GM23338 (cell line): ENCODE results near the gene PDE5A. TPM values are rescaled to one million over a fixed set of nuclear protein-coding genes. Genes with fewer than 3 reads are reported as not detected.

ENCODE experiments used
- ATAC-seq: fragments of 200-7000 bp; cut with Tn5 transposase; 3 replicates; pipeline ENCODE4 v1.9.1; 2020
- DNase-seq: peaks from one replicate; pipeline ENCODE4 v3.0.0-alpha.2; 2015; ENCODE audit warnings: low spot score
- H2AFZ ChIP-seq: fragments of 200-600 bp; sonication (generic); 2 replicates; pipeline ENCODE4 v1.8.0; 2016; ENCODE audit warnings: antibody characterized with exemption, mild to moderate bottlenecking, moderate library complexity
- H3F3A ChIP-seq: fragments of 200-600 bp; sonication (generic); replicated peaks from 2 replicates; pipeline ENCODE4 v1.8.0; 2017; ENCODE audit warnings: antibody characterized with exemption, mixed run types, low read depth
- H3K27ac ChIP-seq: fragments of 200-600 bp; sonication (generic); 2 replicates; pipeline ENCODE4 v1.6.1; 2016; ENCODE audit warnings: low read depth
- H3K27me3 ChIP-seq: fragments of 200-600 bp; sonication (generic); 2 replicates; pipeline ENCODE4 v1.8.0; 2016; ENCODE audit warnings: mild to moderate bottlenecking, mixed run types, moderate library complexity; ENCODE audit not compliant: insufficient read depth
- H3K36me3 ChIP-seq: fragments of 200-600 bp; sonication (generic); 2 replicates; pipeline ENCODE4 v1.8.0; 2016; ENCODE audit warnings: mild to moderate bottlenecking; ENCODE audit not compliant: insufficient read depth
- H3K4me1 ChIP-seq: fragments of 200-600 bp; sonication (generic); 2 replicates; pipeline ENCODE4 v1.8.0; 2016; ENCODE audit warnings: mild to moderate bottlenecking, moderate library complexity; ENCODE audit not compliant: insufficient read depth
- H3K4me2 ChIP-seq: fragments of 200-600 bp; sonication (generic); 2 replicates; pipeline ENCODE4 v1.7.1; 2017; ENCODE audit warnings: mixed run types
- H3K4me3 ChIP-seq: fragments of 200-600 bp; sonication (generic); 2 replicates; pipeline ENCODE4 v1.6.1; 2016; ENCODE audit warnings: mixed run types
- H3K79me2 ChIP-seq: fragments of 200-600 bp; sonication (generic); replicated peaks from 2 replicates; pipeline ENCODE4 v1.8.0; 2017; ENCODE audit warnings: mild to moderate bottlenecking; ENCODE audit not compliant: insufficient read depth
- H3K9me2 ChIP-seq: fragments of 200-600 bp; sonication (generic); 2 replicates; pipeline ENCODE4 v1.8.0; 2017; ENCODE audit not compliant: insufficient read depth
- H4K20me1 ChIP-seq: fragments of 200-600 bp; sonication (generic); replicated peaks from 2 replicates; pipeline ENCODE4 v1.8.0; 2017; ENCODE audit warnings: mild to moderate bottlenecking; ENCODE audit not compliant: insufficient read depth
- H3K27ac Mint-ChIP-seq: 2 replicates; pipeline ENCODE4 v1.8.0; 2020; ENCODE audit warnings: inconsistent platforms, mild to moderate bottlenecking, moderate library complexity, mixed read lengths
- H3K27me3 Mint-ChIP-seq: 3 replicates; pipeline ENCODE4 v1.8.0; 2022; ENCODE audit warnings: low read depth, mild to moderate bottlenecking, moderate library complexity, mixed read lengths, inconsistent platforms; ENCODE audit not compliant: insufficient read depth, poor library complexity
- H3K36me3 Mint-ChIP-seq: 3 replicates; pipeline ENCODE4 v1.8.0; 2021; ENCODE audit warnings: low read depth, mild to moderate bottlenecking, inconsistent platforms, moderate library complexity, mixed read lengths
- H3K4me1 Mint-ChIP-seq: 3 replicates; pipeline ENCODE4 v1.8.0; 2020; ENCODE audit warnings: mild to moderate bottlenecking, inconsistent platforms, mixed read lengths
- H3K4me3 Mint-ChIP-seq: 3 replicates; pipeline ENCODE4 v1.8.0; 2021; ENCODE audit warnings: moderate library complexity, mild to moderate bottlenecking, inconsistent platforms, mixed read lengths
- H3K9me3 Mint-ChIP-seq: 3 replicates; pipeline ENCODE4 v1.8.0; 2020; ENCODE audit warnings: moderate library complexity, mild to moderate bottlenecking, inconsistent platforms, mixed read lengths
- CREB1 ChIP-seq: fragments of 250-450 bp; sonication (Bioruptor Pico); IDR thresholded peaks from 2 replicates; pipeline ENCODE4 v1.5.0; 2020; ENCODE audit warnings: low read depth, mild to moderate bottlenecking, moderate library complexity
- EZH2 ChIP-seq: fragments of 200-600 bp; sonication (generic); IDR thresholded peaks from one replicate; pipeline ENCODE4 v1.8.0; 2017; ENCODE audit warnings: antibody characterized with exemption, mild to moderate bottlenecking, low read depth; ENCODE audit not compliant: unreplicated experiment
- EZH2phosphoT487 ChIP-seq: fragments of 200-600 bp; sonication (generic); IDR thresholded peaks from one replicate; pipeline ENCODE4 v1.8.1; 2018; ENCODE audit warnings: antibody characterized with exemption; ENCODE audit not compliant: unreplicated experiment
- JUNB ChIP-seq: IDR thresholded peaks from one replicate; pipeline ENCODE4 v1.6.1; 2016; ENCODE audit warnings: antibody characterized with exemption; ENCODE audit not compliant: unreplicated experiment
- NANOG ChIP-seq: IDR thresholded peaks from 2 replicates; pipeline ENCODE4 v1.6.1; 2016; ENCODE audit warnings: antibody characterized with exemption, borderline replicate concordance
- POLR2AphosphoS5 ChIP-seq: IDR thresholded peaks from 2 replicates; pipeline ENCODE4 v1.6.1; 2016; ENCODE audit warnings: antibody characterized with exemption, low read depth
- STAT1 ChIP-seq: IDR thresholded peaks from one replicate; pipeline ENCODE4 v1.6.1; 2016; ENCODE audit warnings: antibody characterized with exemption; ENCODE audit not compliant: unreplicated experiment
- ZNF114 ChIP-seq: fragments of 250-450 bp; sonication (Bioruptor Pico); IDR thresholded peaks from 2 replicates; pipeline ENCODE4 v1.5.0; 2020; ENCODE audit warnings: mild to moderate bottlenecking, moderate library complexity
- ZNF331 ChIP-seq: fragments of 250-450 bp; sonication (Bioruptor Pico); IDR thresholded peaks from 2 replicates; pipeline ENCODE4 v1.5.0; 2020; ENCODE audit warnings: low read depth, mild to moderate bottlenecking, moderate library complexity
- polyA plus RNA-seq: library from polyadenylated mRNA; unstranded; fragments of >200 nt; fragmentation: Nextera tagmentation; extraction: Ambion mirVana; gene quantifications from 2 replicates; pipeline ENCODE4 v1.2.1, GENCODE V29; 2016
- total RNA-seq: library from RNA; depleted of rRNA; stranded (reverse); fragments of >200 nt; shearing (Covaris generic); gene quantifications from 2 replicates; pipeline ENCODE4 v1.2.3, GENCODE V29; 2014
- TF ChIP-seq, protein P1 (sequence below), 2 experiments: fragments of 200-600 bp in 1 of 2; sonication (generic) in 1 of 2; conservative IDR thresholded peaks; 2 replicates each; pipeline versions ENCODE4 v1.5.1 to v1.6.1; 2016 to 2017; ENCODE audit warnings: antibody characterized with exemption in 2 of 2, low read depth in 2 of 2, mild to moderate bottlenecking in 2 of 2, moderate library complexity in 1 of 2
- TF ChIP-seq, protein P2 (sequence below): IDR thresholded peaks from 2 replicates; pipeline ENCODE4 v1.6.1; 2016; ENCODE audit warnings: antibody characterized with exemption
- TF ChIP-seq, protein P3 (sequence below): IDR thresholded peaks from one replicate; pipeline ENCODE4 v1.6.1; 2018; ENCODE audit warnings: antibody characterized with exemption; ENCODE audit not compliant: unreplicated experiment

The PDE5A gene
- total and polyA plus RNA-seq, 2 experiments from 2014 or later: 15.0 to 22.6 TPM

DNA sequence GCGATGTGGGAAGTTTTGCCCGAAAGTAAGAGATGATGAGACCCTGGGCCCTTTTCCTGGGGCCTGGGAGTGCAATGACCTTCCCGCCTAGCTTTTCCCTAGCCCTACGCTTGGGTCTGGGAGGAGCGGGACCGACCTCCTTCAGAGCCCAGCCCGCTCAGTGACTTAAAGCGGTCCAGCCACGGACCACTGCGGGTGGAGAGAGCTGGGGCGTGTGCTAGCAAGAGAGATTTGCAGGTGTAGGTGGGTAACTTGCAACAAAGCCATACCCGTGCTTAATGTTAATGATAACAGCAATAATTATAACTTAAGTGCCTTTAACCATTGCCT is 503 bp upstream of the PDE5A start:
- H3K9me2 ChIP-seq: no peaks in the 10 kb centered on the region
- H3K4me3 ChIP-seq: peak overlapping the region; percentile 90
- Mint-ChIP-seq H3K4me1 (peaks cover 13% of the 10 kb centered on the region), H3K4me3 (peak overlapping the region; percentile 85), H3K27me3 (peaks cover 10% of the 10 kb centered on the region), H3K36me3 (no peaks in the 10 kb centered on the region; the same call in 2 of the 3 replicates), H3K9me3 (no peaks in the 10 kb centered on the region), H3K27ac (peak overlapping the region; percentile 88)
- peaks cover 28% of the 10 kb centered on the region for H3K79me2 ChIP-seq
- no peak for ATAC-seq
- peak overlapping the region; percentile 69 for H3K4me2 ChIP-seq
- peaks cover 5% of the 10 kb centered on the region; the same call in 1 of the 2 replicates for H4K20me1 ChIP-seq
- DNase-seq: no peak
- TF ChIP-seq JUNB (peak; percentile 22), CREB1 (CRISPR knock-in tag) (no peak)
- TF ChIP-seq, protein P1, sequence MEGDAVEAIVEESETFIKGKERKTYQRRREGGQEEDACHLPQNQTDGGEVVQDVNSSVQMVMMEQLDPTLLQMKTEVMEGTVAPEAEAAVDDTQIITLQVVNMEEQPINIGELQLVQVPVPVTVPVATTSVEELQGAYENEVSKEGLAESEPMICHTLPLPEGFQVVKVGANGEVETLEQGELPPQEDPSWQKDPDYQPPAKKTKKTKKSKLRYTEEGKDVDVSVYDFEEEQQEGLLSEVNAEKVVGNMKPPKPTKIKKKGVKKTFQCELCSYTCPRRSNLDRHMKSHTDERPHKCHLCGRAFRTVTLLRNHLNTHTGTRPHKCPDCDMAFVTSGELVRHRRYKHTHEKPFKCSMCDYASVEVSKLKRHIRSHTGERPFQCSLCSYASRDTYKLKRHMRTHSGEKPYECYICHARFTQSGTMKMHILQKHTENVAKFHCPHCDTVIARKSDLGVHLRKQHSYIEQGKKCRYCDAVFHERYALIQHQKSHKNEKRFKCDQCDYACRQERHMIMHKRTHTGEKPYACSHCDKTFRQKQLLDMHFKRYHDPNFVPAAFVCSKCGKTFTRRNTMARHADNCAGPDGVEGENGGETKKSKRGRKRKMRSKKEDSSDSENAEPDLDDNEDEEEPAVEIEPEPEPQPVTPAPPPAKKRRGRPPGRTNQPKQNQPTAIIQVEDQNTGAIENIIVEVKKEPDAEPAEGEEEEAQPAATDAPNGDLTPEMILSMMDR (conservative IDR thresholded peaks at IDR 0.05; ENCODE audit: low read depth in 2 of 2): no peak
- H3K27me3 ChIP-seq: peaks cover 7% of the 10 kb centered on the region; the same call in 1 of the 2 replicates
- H3K36me3 ChIP-seq: no peaks in the 10 kb centered on the region
- H2AFZ ChIP-seq: peak overlapping the region; percentile 74; the same call in 1 of the 2 replicates
- peaks cover 8% of the 10 kb centered on the region; the same call in 1 of the 2 replicates for H3K4me1 ChIP-seq
- H3F3A ChIP-seq: 0 out of 2 replicates have a peak, but pooled peaks cover 3% of the 10 kb centered on the region
- no peak overlapping the region for H3K27ac ChIP-seq

DNA sequence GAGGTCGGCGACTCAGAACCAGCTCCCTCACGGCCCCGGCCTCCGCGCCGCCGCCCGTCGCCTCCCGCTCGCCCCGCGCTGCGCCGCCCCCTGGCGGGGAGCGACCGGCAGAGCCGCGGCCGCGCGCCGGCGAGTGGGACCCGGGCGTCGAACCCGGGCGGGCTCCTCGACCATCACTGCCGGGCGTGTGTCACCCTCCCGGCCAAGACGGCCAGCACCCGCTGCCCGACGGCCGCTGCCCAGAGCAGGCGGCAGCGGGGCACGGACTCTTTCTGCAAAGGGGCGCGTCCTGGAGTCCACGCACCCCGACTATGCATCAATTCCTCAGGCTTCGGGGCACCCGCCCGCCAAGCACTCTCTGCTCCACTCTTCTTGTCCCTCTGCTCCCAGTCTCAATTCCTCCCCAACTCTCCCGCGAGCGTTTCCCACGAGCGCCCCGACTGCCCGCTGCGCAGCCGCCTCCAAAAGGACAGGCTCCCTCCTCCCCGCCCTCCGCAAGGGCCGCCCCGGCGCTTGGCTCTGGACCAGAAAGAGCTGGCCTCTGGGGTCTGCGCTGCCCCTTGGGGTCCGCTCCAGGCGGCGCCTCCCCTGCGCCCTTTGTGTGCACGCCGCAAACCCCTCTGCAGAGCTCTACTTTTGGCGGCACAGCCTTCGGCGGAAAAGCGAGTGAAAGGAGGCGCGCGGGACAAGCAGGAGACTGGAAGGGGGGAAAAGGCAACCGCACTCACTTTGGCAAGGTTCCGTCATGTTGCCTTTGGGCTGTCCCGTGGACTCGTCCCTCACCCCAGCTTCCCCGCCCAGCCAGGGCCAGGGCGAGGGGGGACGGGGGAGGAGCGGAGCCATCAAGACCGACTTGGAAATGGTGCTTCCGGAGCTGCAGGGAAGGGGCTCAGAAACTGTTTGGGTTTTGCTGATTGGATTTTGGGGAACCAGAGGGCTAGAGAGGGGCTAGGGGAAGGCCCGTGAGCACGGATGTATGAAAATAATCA is 1.0 kb downstream of the PDE5A start:
- H3K27me3 Mint-ChIP-seq: peaks cover 10% of the 10 kb centered on the region
- Histone ChIP-seq H3F3A (0 out of 2 replicates have a peak, but pooled peaks cover 3% of the 10 kb centered on the region), H3K79me2 (peaks cover 42% of the 10 kb centered on the region), H3K4me2 (peak overlapping the region; percentile 94), H3K4me3 (peak overlapping the region; percentile 90), H3K36me3 (no peaks in the 10 kb centered on the region), H3K4me1 (peaks cover 8% of the 10 kb centered on the region; the same call in 1 of the 2 replicates), H4K20me1 (peaks cover 5% of the 10 kb centered on the region; the same call in 1 of the 2 replicates), H3K27ac (no peak overlapping the region), H3K9me2 (no peaks in the 10 kb centered on the region), H3K27me3 (peaks cover 7% of the 10 kb centered on the region; the same call in 1 of the 2 replicates), H2AFZ (peak overlapping the region; percentile 83)
- H3K4me3 Mint-ChIP-seq: peak overlapping the region; percentile 94
- H3K9me3 Mint-ChIP-seq: no peaks in the 10 kb centered on the region
- DNase-seq: peak; percentile 90
- H3K36me3 Mint-ChIP-seq: no peaks in the 10 kb centered on the region; the same call in 2 of the 3 replicates
- TF ChIP-seq ZNF331 (CRISPR knock-in tag): no peak
- TF ChIP-seq, protein P2, sequence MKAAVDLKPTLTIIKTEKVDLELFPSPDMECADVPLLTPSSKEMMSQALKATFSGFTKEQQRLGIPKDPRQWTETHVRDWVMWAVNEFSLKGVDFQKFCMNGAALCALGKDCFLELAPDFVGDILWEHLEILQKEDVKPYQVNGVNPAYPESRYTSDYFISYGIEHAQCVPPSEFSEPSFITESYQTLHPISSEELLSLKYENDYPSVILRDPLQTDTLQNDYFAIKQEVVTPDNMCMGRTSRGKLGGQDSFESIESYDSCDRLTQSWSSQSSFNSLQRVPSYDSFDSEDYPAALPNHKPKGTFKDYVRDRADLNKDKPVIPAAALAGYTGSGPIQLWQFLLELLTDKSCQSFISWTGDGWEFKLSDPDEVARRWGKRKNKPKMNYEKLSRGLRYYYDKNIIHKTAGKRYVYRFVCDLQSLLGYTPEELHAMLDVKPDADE: no peak
- no peak for TF ChIP-seq EZH2
- no peak for TF ChIP-seq STAT1
- no peak for TF ChIP-seq EZH2phosphoT487
- TF ChIP-seq CREB1 (CRISPR knock-in tag): 0 out of 2 replicates have a peak, but pooled peaks have one; percentile 18
- TF ChIP-seq NANOG: no peak
- TF ChIP-seq, protein P3, sequence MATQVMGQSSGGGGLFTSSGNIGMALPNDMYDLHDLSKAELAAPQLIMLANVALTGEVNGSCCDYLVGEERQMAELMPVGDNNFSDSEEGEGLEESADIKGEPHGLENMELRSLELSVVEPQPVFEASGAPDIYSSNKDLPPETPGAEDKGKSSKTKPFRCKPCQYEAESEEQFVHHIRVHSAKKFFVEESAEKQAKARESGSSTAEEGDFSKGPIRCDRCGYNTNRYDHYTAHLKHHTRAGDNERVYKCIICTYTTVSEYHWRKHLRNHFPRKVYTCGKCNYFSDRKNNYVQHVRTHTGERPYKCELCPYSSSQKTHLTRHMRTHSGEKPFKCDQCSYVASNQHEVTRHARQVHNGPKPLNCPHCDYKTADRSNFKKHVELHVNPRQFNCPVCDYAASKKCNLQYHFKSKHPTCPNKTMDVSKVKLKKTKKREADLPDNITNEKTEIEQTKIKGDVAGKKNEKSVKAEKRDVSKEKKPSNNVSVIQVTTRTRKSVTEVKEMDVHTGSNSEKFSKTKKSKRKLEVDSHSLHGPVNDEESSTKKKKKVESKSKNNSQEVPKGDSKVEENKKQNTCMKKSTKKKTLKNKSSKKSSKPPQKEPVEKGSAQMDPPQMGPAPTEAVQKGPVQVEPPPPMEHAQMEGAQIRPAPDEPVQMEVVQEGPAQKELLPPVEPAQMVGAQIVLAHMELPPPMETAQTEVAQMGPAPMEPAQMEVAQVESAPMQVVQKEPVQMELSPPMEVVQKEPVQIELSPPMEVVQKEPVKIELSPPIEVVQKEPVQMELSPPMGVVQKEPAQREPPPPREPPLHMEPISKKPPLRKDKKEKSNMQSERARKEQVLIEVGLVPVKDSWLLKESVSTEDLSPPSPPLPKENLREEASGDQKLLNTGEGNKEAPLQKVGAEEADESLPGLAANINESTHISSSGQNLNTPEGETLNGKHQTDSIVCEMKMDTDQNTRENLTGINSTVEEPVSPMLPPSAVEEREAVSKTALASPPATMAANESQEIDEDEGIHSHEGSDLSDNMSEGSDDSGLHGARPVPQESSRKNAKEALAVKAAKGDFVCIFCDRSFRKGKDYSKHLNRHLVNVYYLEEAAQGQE: no peak
- TF ChIP-seq, protein P1 (conservative IDR thresholded peaks at IDR 0.05; ENCODE audit: low read depth in 2 of 2): peak; percentile 4 to 59; a peak in 2 of 4 replicates
- no peak for TF ChIP-seq POLR2AphosphoS5
- TF ChIP-seq ZNF114 (CRISPR knock-in tag): no peak
- no peak for TF ChIP-seq JUNB
- peaks cover 13% of the 10 kb centered on the region for H3K4me1 Mint-ChIP-seq
- peak; percentile 44 for ATAC-seq
- H3K27ac Mint-ChIP-seq: peak overlapping the region; percentile 83
